ENCODE results near the gene ZNF280A. TPM values are rescaled to one million over a fixed set of nuclear protein-coding genes. Genes with fewer than 3 reads are reported as not detected.
A peak's percentile ranks its signal among the peaks of the same experiment; 100 is the strongest.

ZNF280A gene
- total and polyA plus RNA-seq, 2 donors from 2014 or later = not detected

- Histone ChIP-seq H3K4me3 (ENCODE audit: low read length in 3 of 3) (no peak within 1 kb of the TSS), H3K9me3 (ENCODE audit: control insufficient read depth in 2 of 3, insufficient read depth in 1 of 3, low read length in 3 of 3) (no peaks in the 10 kb centered on the region), H3K4me1 (ENCODE audit: control insufficient read depth in 2 of 3, insufficient read depth in 2 of 3, low read depth in 1 of 3, low read length in 3 of 3) (no peaks in the 10 kb centered on the region), H3K9ac (ENCODE audit: low read length in 3 of 3) (no peak within 1 kb of the TSS), H3K27me3 (ENCODE audit: control insufficient read depth, insufficient read depth, low read length) (no peaks in the 10 kb centered on the region), H3K27ac (ENCODE audit: low read depth in 2 of 2, low read length in 2 of 2) (no peak within 1 kb of the TSS), H3K36me3 (ENCODE audit: control insufficient read depth in 2 of 3, insufficient read depth in 3 of 3, low read length in 3 of 3) (no peaks in the 10 kb centered on the region)
- TF ChIP-seq CTCF (IDR thresholded peaks at IDR 0.05; ENCODE audit: borderline replicate concordance, extremely low read depth, insufficient read depth) = peak; percentile 41
- peak in 4 of 5 donors; percentile 59 to 77 (median 72) for DNase-seq
- no peak for FAIRE-seq
- intact Hi-C loops (cut with DNase I) = no loop called here
These were observed 39.0 kb upstream of the ZNF280A start, which contains the start of gene PRAME for GRCh38 chr22:22558972-22559603. Gene PRAME, minus strand, starts transcription at chr22:22559265. Its CDS starts 2,433 bp downstream, at chr22:22556832.

GRCh38 chr22:22558071-22558971 is 38.3 kb upstream of the ZNF280A start:
- Histone ChIP-seq H3K27ac (ENCODE audit: low read depth in 2 of 2, low read length in 2 of 2) (no peak overlapping the region), H3K9me3 (ENCODE audit: control insufficient read depth in 2 of 3, insufficient read depth in 1 of 3, low read length in 3 of 3) (no peaks in the 10 kb centered on the region), H3K4me1 (ENCODE audit: control insufficient read depth in 2 of 3, insufficient read depth in 2 of 3, low read depth in 1 of 3, low read length in 3 of 3) (no peaks in the 10 kb centered on the region), H3K36me3 (ENCODE audit: control insufficient read depth in 2 of 3, insufficient read depth in 3 of 3, low read length in 3 of 3) (no peaks in the 10 kb centered on the region), H3K9ac (ENCODE audit: low read length in 3 of 3) (no peak overlapping the region), H3K27me3 (ENCODE audit: control insufficient read depth, insufficient read depth, low read length) (no peaks in the 10 kb centered on the region), H3K4me3 (ENCODE audit: low read length in 3 of 3) (no peak overlapping the region)
- intact Hi-C loops (cut with DNase I) = no loop called here
- DNase-seq = no peak
- no peak for FAIRE-seq
- TF ChIP-seq CTCF (IDR thresholded peaks at IDR 0.05; ENCODE audit: borderline replicate concordance, extremely low read depth, insufficient read depth) = no peak

- DNase-seq (no peak), FAIRE-seq (no peak)
- no peak for TF ChIP-seq CTCF (IDR thresholded peaks at IDR 0.05; ENCODE audit: borderline replicate concordance, extremely low read depth, insufficient read depth)
- no peak overlapping the region for H3K9ac ChIP-seq (ENCODE audit: low read length in 3 of 3)
- H3K27ac ChIP-seq (ENCODE audit: low read depth in 2 of 2, low read length in 2 of 2) = no peak overlapping the region
- no peak overlapping the region for H3K4me3 ChIP-seq (ENCODE audit: low read length in 3 of 3)
- no peaks in the 10 kb centered on the region for H3K27me3 ChIP-seq (ENCODE audit: control insufficient read depth, insufficient read depth, low read length)
- H3K36me3 ChIP-seq (ENCODE audit: control insufficient read depth in 2 of 3, insufficient read depth in 3 of 3, low read length in 3 of 3) = no peaks in the 10 kb centered on the region
- H3K9me3 ChIP-seq (ENCODE audit: control insufficient read depth in 2 of 3, insufficient read depth in 1 of 3, low read length in 3 of 3) = no peaks in the 10 kb centered on the region
- H3K4me1 ChIP-seq (ENCODE audit: control insufficient read depth in 2 of 3, insufficient read depth in 2 of 3, low read depth in 1 of 3, low read length in 3 of 3) = no peaks in the 10 kb centered on the region
- intact Hi-C loops (cut with DNase I) = no loop called here
These were observed 37.2 kb upstream of the ZNF280A start for GRCh38 chr22:22556995-22557925.
